ENCODE results near the gene OR52B2.
A peak's percentile ranks its signal among the peaks of the same experiment; 100 is the strongest.
"Not testable (repeated sequence)": the region's sequence is repeated elsewhere in the genome, so short reads cannot be mapped to it uniquely, and the experiment has no call there.

The OR52B2 gene

GRCh38 chr11:6197466-6198200, 27.5 kb upstream of the OR52B2 start:
- Mint-ChIP-seq H3K4me3 (no peak overlapping the region), H3K27ac (peak overlapping the region in 1 of 2 donors; percentile 21), H3K27me3 (no peaks in the 10 kb centered on the region), H3K9me3 (no peaks in the 10 kb centered on the region), H3K4me1 (peaks cover 27% of the 10 kb centered on the region)
- no peak for ATAC-seq
- no peak for DNase-seq

GRCh38 chr11:6196396-6196795, 26.3 kb upstream of the OR52B2 start:
- Mint-ChIP-seq H3K27ac (no peak overlapping the region), H3K4me1 (peaks cover 20% of the 10 kb centered on the region), H3K27me3 (no peaks in the 10 kb centered on the region), H3K9me3 (no peaks in the 10 kb centered on the region), H3K4me3 (peak overlapping the region in 1 of 2 donors; percentile 24)
- peak; percentile 19 to 24 for DNase-seq
- ATAC-seq = peak; percentile 87

GRCh38 chr11:6194065-6194581, 24.0 kb upstream of the OR52B2 start:
- Mint-ChIP-seq H3K4me1 (peaks cover 10% of the 10 kb centered on the region), H3K9me3 (no peaks in the 10 kb centered on the region), H3K27me3 (no peaks in the 10 kb centered on the region), H3K4me3 (no peak overlapping the region), H3K27ac (no peak overlapping the region)
- DNase-seq (no peak), ATAC-seq (peak; percentile 59)

- no peak for ATAC-seq
- H3K27me3 Mint-ChIP-seq = no peaks in the 10 kb centered on the region
- peaks cover 10% of the 10 kb centered on the region for H3K4me1 Mint-ChIP-seq
- no peaks in the 10 kb centered on the region for H3K9me3 Mint-ChIP-seq
- DNase-seq = no peak
- H3K4me3 Mint-ChIP-seq = no peak overlapping the region
- H3K27ac Mint-ChIP-seq = no peak overlapping the region
These were observed 21.6 kb upstream of the OR52B2 start for GRCh38 chr11:6191742-6192141.

- H3K27ac Mint-ChIP-seq = no peak overlapping the region
- no peaks in the 10 kb centered on the region for H3K27me3 Mint-ChIP-seq
- H3K4me3 Mint-ChIP-seq = no peak overlapping the region
- ATAC-seq (no peak), DNase-seq (no peak)
- H3K9me3 Mint-ChIP-seq = no peaks in the 10 kb centered on the region
- H3K4me1 Mint-ChIP-seq = no peaks in the 10 kb centered on the region
These were observed 5.3 kb upstream of the OR52B2 start for GRCh38 chr11:6175440-6175839.

- peaks cover 5% of the 10 kb centered on the region for H3K27me3 Mint-ChIP-seq
- no peak overlapping the region for H3K27ac Mint-ChIP-seq
These were observed 13.3 kb downstream of the OR52B2 start for GRCh38 chr11:6156628-6157359.

GRCh38 chr11:6152126-6152525, 18.0 kb downstream of the OR52B2 start:
- no peaks in the 10 kb centered on the region for H3K4me1 Mint-ChIP-seq
- no peak overlapping the region for H3K4me3 Mint-ChIP-seq
- no peak for DNase-seq
- ATAC-seq = no peak
- peaks cover 5 to 6% of the 10 kb centered on the region in 2 donors for H3K9me3 Mint-ChIP-seq
- H3K27ac Mint-ChIP-seq = no peak overlapping the region
- peaks cover 16% of the 10 kb centered on the region for H3K27me3 Mint-ChIP-seq

More at GRCh38 chr11:6156628-6157359, 13.3 kb downstream of the OR52B2 start:
- DNase-seq = no peak
- no peaks in the 10 kb centered on the region for H3K4me1 Mint-ChIP-seq
- H3K9me3 Mint-ChIP-seq = no peaks in the 10 kb centered on the region
- no peak overlapping the region for H3K4me3 Mint-ChIP-seq
- no peak for ATAC-seq

GRCh38 chr11:6151117-6151516, 19.0 kb downstream of the OR52B2 start:
- Mint-ChIP-seq H3K27ac (no peak overlapping the region), H3K27me3 (peaks cover 16% of the 10 kb centered on the region), H3K9me3 (peaks cover 5 to 6% of the 10 kb centered on the region in 2 donors), H3K4me1 (no peaks in the 10 kb centered on the region), H3K4me3 (no peak overlapping the region)
- ATAC-seq = no peak
- DNase-seq = no peak

GRCh38 chr11:6143737-6144136, 26.4 kb downstream of the OR52B2 start:
- not testable (repeated sequence) for ATAC-seq, H3K27me3 Mint-ChIP-seq, H3K4me3 Mint-ChIP-seq

GRCh38 chr11:6142936-6143335, 27.2 kb downstream of the OR52B2 start:
- Mint-ChIP-seq H3K27ac (no peak overlapping the region), H3K27me3 (peaks cover 16% of the 10 kb centered on the region), H3K9me3 (no peaks in the 10 kb centered on the region), H3K4me1 (no peaks in the 10 kb centered on the region), H3K4me3 (no peak overlapping the region)
- ATAC-seq (no peak), DNase-seq (no peak)

More at GRCh38 chr11:6143737-6144136, 26.4 kb downstream of the OR52B2 start:
- not testable (repeated sequence) for H3K4me1 Mint-ChIP-seq, H3K9me3 Mint-ChIP-seq, H3K27ac Mint-ChIP-seq, DNase-seq

GRCh38 chr11:6135936-6136335, 34.2 kb downstream of the OR52B2 start:
- peaks cover 18% of the 10 kb centered on the region for H3K27me3 Mint-ChIP-seq
- H3K9me3 Mint-ChIP-seq, H3K27ac Mint-ChIP-seq, ATAC-seq, DNase-seq, H3K4me1 Mint-ChIP-seq, H3K4me3 Mint-ChIP-seq: not testable (repeated sequence)

GRCh38 chr11:6132431-6132830, 37.7 kb downstream of the OR52B2 start:
- no peak overlapping the region for H3K27ac Mint-ChIP-seq
- peaks cover 3% of the 10 kb centered on the region for H3K27me3 Mint-ChIP-seq
- H3K9me3 Mint-ChIP-seq = no peaks in the 10 kb centered on the region
- DNase-seq = no peak
- H3K4me3 Mint-ChIP-seq = no peak overlapping the region
- H3K4me1 Mint-ChIP-seq = no peaks in the 10 kb centered on the region
- no peak for ATAC-seq

- H3K9me3 Mint-ChIP-seq = no peaks in the 10 kb centered on the region
- ATAC-seq (no peak), DNase-seq (no peak)
- no peaks in the 10 kb centered on the region for H3K4me1 Mint-ChIP-seq
- H3K27me3 Mint-ChIP-seq = no peaks in the 10 kb centered on the region
- no peak overlapping the region for H3K27ac Mint-ChIP-seq
- no peak overlapping the region for H3K4me3 Mint-ChIP-seq
These were observed 40.5 kb downstream of the OR52B2 start for GRCh38 chr11:6129635-6130034.

- H3K27me3 Mint-ChIP-seq = no peaks in the 10 kb centered on the region
- ATAC-seq = no peak
- no peaks in the 10 kb centered on the region for H3K4me1 Mint-ChIP-seq
- no peak overlapping the region for H3K4me3 Mint-ChIP-seq
- H3K27ac Mint-ChIP-seq = no peak overlapping the region
- H3K9me3 Mint-ChIP-seq = no peaks in the 10 kb centered on the region
- DNase-seq = no peak
These were observed 41.1 kb downstream of the OR52B2 start for GRCh38 chr11:6129011-6129410.

- no peak overlapping the region for H3K27ac Mint-ChIP-seq
- ATAC-seq (no peak), DNase-seq (no peak)
- H3K4me3 Mint-ChIP-seq = no peak overlapping the region
- H3K9me3 Mint-ChIP-seq = no peaks in the 10 kb centered on the region
- no peaks in the 10 kb centered on the region for H3K27me3 Mint-ChIP-seq
- H3K4me1 Mint-ChIP-seq = no peaks in the 10 kb centered on the region
These were observed 42.2 kb downstream of the OR52B2 start for GRCh38 chr11:6127881-6128280.

GRCh38 chr11:6124245-6124644, 45.9 kb downstream of the OR52B2 start:
- ATAC-seq (no peak), DNase-seq (no peak)
- no peaks in the 10 kb centered on the region for H3K9me3 Mint-ChIP-seq
- H3K27ac Mint-ChIP-seq = no peak overlapping the region
- H3K27me3 Mint-ChIP-seq = no peaks in the 10 kb centered on the region
- no peak overlapping the region for H3K4me3 Mint-ChIP-seq
- no peaks in the 10 kb centered on the region for H3K4me1 Mint-ChIP-seq
